HG03097 (cell line): Measurements from ENCODE around the gene CCDC9B.

Experiments
- ATAC-seq: cut with Tn5 transposase; IDR thresholded peaks from one replicate; pipeline ENCODE4 v1.9.1; 2021; ENCODE audit not compliant: unreplicated experiment, low FRiP score

CCDC9B gene

GRCh38 chr15:40293905-40294895 lies 46.5 kb downstream of the CCDC9B start:
- ATAC-seq, result no peak

- no peak for ATAC-seq
These were observed 47.7 kb downstream of the CCDC9B start for GRCh38 chr15:40293006-40293405.

GRCh38 chr15:40292246-40292645 lies 48.5 kb downstream of the CCDC9B start:
- no peak for ATAC-seq

GRCh38 chr15:40290918-40291574 lies 49.7 kb downstream of the CCDC9B start:
- no peak for ATAC-seq

- ATAC-seq, result no peak
These were observed 50.2 kb downstream of the CCDC9B start for GRCh38 chr15:40290545-40290917.

GRCh38 chr15:40289140-40289775 lies 51.5 kb downstream of the CCDC9B start:
- ATAC-seq, result no peak

- no peak for ATAC-seq
These were observed 52.8 kb downstream of the CCDC9B start for GRCh38 chr15:40287968-40288367.

- no peak for ATAC-seq
These were observed 53.2 kb downstream of the CCDC9B start for GRCh38 chr15:40287505-40287904.

- no peak for ATAC-seq
These were observed 53.9 kb downstream of the CCDC9B start for GRCh38 chr15:40286794-40287193.

- ATAC-seq, result no peak
These were observed 54.6 kb downstream of the CCDC9B start for GRCh38 chr15:40286061-40286532.

- ATAC-seq, result no peak
These were observed 55.2 kb downstream of the CCDC9B start for GRCh38 chr15:40285554-40286011.

GRCh38 chr15:40285151-40285550 lies 55.6 kb downstream of the CCDC9B start:
- ATAC-seq, result no peak

- no peak for ATAC-seq
These were observed 57.0 kb downstream of the CCDC9B start for GRCh38 chr15:40283615-40284300.

- no peak for ATAC-seq
These were observed 57.7 kb downstream of the CCDC9B start, which contains the start of gene ANKRD63 for GRCh38 chr15:40282869-40283614. Gene ANKRD63 (minus strand): TSS chr15:40283064. CDS start chr15:40282586, 478 bp downstream.

- ATAC-seq, result no peak
These were observed 58.4 kb downstream of the CCDC9B start for GRCh38 chr15:40282147-40282868.

- ATAC-seq, result no peak
These were observed 59.0 kb downstream of the CCDC9B start for GRCh38 chr15:40281801-40282146.
